Motor neuron (in vitro differentiated cells): ENCODE measurements around the gene CCDC184. TPM values are rescaled to one million over a fixed set of nuclear protein-coding genes. Genes with fewer than 3 reads are reported as not detected.

Experiments used
- ATAC-seq, 8 experiments: fragments of 200-7000 bp; cut with Tn5 transposase; replicated peaks in 6 of 8; 2 replicates each; pipeline ENCODE4 v1.8.0; 2021; ENCODE audit warnings: mild to moderate bottlenecking in 8 of 8, moderate library complexity in 8 of 8
- H3K27ac ChIP-seq, 2 donors: fragments of 250-450 bp; sonication (Bioruptor Pico); 2 replicates each; pipeline ENCODE4 v1.9.0; 2021; ENCODE audit warnings: antibody characterized with exemption in 2 of 2, mild to moderate bottlenecking in 2 of 2, moderate library complexity in 1 of 2
- H3K4me1 ChIP-seq, 2 donors: fragments of 250-450 bp; sonication (Bioruptor Pico); replicated peaks in 1 of 2; 2 replicates each; pipeline ENCODE4 v1.6.1; 2021; ENCODE audit warnings: antibody characterized with exemption in 2 of 2, mild to moderate bottlenecking in 2 of 2, moderate library complexity in 1 of 2
- H3K4me3 ChIP-seq, 5 donors: fragments of 250-450 bp; sonication (Bioruptor Pico); 2 replicates each; pipeline ENCODE4 v1.9.0; 2021; ENCODE audit warnings: antibody characterized with exemption in 5 of 5, mild to moderate bottlenecking in 5 of 5, moderate library complexity in 4 of 5
- WGBS, 10 experiments: fragments of 450-650 bp; shearing (Covaris generic); methylation state at CpG; one replicate each; pipeline ENCODE4 v1.0.0; 2022; 5-methylcytosine and 5-hydroxymethylcytosine counted together
- in situ Hi-C, 9 experiments: fragments of 400-800 bp; cut with MboI; loops; one replicate each; pipeline ENCODE4 v1.15.0; 2021; ENCODE audit warnings: low sequenced_read_pairs in 9 of 9, low pct_unique_long_range_greater_than_20kb in 2 of 9; ENCODE audit not compliant: unreplicated experiment in 9 of 9
- total RNA-seq, 8 experiments: library from RNA; unstranded; fragments of 300-600 nt; gene quantifications; 2 replicates each; pipeline versions ENCODE4 v1.2.3 to v1.2.4, GENCODE V29; 2022

The CCDC184 gene
- total RNA-seq, 8 experiments from 2014 or later, result 2.0 to 46.3 (median 29.3) TPM

- in situ Hi-C loops, result loop anchor here in 1 of 9 experiments (10.0 kb wide), 1 partner anchor 76 kb away; no protein-coding TSS in a partner anchor
- H3K27ac ChIP-seq, result no peak overlapping the region
These were observed 22.6 kb upstream of the CCDC184 start for GRCh38 chr12:48160807-48161206.

GRCh38 chr12:48163150-48163747, 20.2 kb upstream of the CCDC184 start:
- 13 to 75% (median 62%) methylated on average over 2 to 5 of the region's 5 CpGs for WGBS, 10 experiments
- Histone ChIP-seq H3K27ac (no peak overlapping the region), H3K4me1 (no peaks in the 10 kb centered on the region), H3K4me3 (no peak overlapping the region)
- ATAC-seq, result no peak
- in situ Hi-C loops, result loop anchor here in 1 of 9 experiments (10.0 kb wide), 1 partner anchor 78 kb away; no protein-coding TSS in a partner anchor

More at GRCh38 chr12:48160807-48161206, 22.6 kb upstream of the CCDC184 start:
- peaks cover 0 to 4% of the 10 kb centered on the region in 2 donors for H3K4me1 ChIP-seq
- H3K4me3 ChIP-seq, result no peak overlapping the region
- ATAC-seq, result peak in 1 of 8 experiments; percentile 0
- WGBS, 10 experiments, result 56 to 100% (median 93%) methylated on average over 1 to 2 of the region's 2 CpGs; no CpG with 5 or more reads in 3 of the 10 experiments

DNA sequence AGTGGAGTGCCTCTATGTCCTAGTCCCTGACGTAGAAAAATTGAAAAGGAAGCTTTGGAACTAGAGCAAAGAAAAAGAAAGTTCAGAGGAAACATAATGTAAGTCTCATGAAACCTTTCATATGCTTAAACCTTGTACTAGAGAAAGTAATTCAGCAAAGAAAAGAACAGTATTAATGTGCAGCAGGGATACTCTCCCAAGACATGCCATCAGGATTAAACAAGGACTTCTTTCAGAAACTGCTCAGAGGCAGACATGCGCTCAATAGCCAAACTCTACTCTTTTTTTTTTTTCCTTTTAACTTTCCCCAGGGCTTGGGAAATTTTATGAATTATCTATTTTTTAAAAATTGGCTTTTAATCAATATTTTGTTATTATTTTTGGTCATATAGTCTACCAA, 19.0 kb upstream of the CCDC184 start:
- no peaks in the 10 kb centered on the region for H3K4me1 ChIP-seq
- WGBS, 10 experiments, result 0 to 100% (median 73%) methylated on average over 1 to 2 of the region's 2 CpGs
- in situ Hi-C loops, result loop anchor here in 1 of 9 experiments (10.0 kb wide), 1 partner anchor 80 kb away; no protein-coding TSS in a partner anchor
- ATAC-seq, result no peak
- H3K27ac ChIP-seq, result no peak overlapping the region
- no peak overlapping the region for H3K4me3 ChIP-seq

- in situ Hi-C loops, result loop anchor here in 1 of 9 experiments (10.0 kb wide), 1 partner anchor 81 kb away; no protein-coding TSS in a partner anchor
- peak in 4 of 8 experiments; percentile 35 to 64 (median 53) for ATAC-seq
These were observed 18.1 kb upstream of the CCDC184 start for GRCh38 chr12:48165089-48165981.

GRCh38 chr12:48169011-48169410, 14.4 kb upstream of the CCDC184 start:
- Histone ChIP-seq H3K4me1 (no peaks in the 10 kb centered on the region), H3K4me3 (no peak overlapping the region), H3K27ac (no peak overlapping the region)
- no peak for ATAC-seq
- WGBS, 10 experiments, result 60 to 100% (median 85%) methylated on average over 1 to 11 of the region's 19 CpGs; no CpG with 5 or more reads in 5 of the 10 experiments
- in situ Hi-C loops, result loop anchor here in 1 of 9 experiments (10.0 kb wide), 1 partner anchor 84 kb away; no protein-coding TSS in a partner anchor

More at GRCh38 chr12:48165089-48165981, 18.1 kb upstream of the CCDC184 start:
- 0 to 14% (median 0%) methylated on average over 1 to 2 of the region's 2 CpGs; no CpG with 5 or more reads in 2 of the 10 experiments for WGBS, 10 experiments
- Histone ChIP-seq H3K27ac (no peak overlapping the region), H3K4me3 (no peak overlapping the region), H3K4me1 (no peaks in the 10 kb centered on the region)

- peak in 3 of 8 experiments; percentile 53 to 86 (median 75) for ATAC-seq
- Histone ChIP-seq H3K4me1 (peaks cover 0 to 3% of the 10 kb centered on the region in 2 donors), H3K4me3 (no peak overlapping the region), H3K27ac (no peak overlapping the region)
- in situ Hi-C loops, result loop anchor here in 3 of 9 experiments (25.0 kb wide), 2 partner anchors 286 to 464 kb away; partner anchors contain the start of genes RPAP3 (in 2 of the 3) and ANP32D (in 1 of the 3)
- 20 to 85% (median 50%) methylated on average over 1 to 3 of the region's 3 CpGs for WGBS, 10 experiments
These were observed 7.6 kb upstream of the CCDC184 start for GRCh38 chr12:48175613-48176416.

DNA sequence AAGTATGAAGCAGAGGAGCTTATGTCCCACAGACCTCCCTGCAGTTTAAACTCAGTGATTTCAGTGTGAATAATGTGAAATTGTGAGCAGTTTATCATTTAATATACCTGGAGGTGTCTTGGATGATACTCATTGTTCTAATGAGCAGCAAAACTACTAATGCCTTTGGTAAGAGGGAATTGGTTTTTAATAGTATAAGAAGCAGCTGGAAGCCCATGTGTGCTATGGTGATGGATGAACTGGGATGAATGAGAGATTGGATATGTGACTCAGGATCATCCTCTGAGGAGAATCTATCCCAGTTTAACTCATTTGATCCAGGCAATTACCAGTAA, 7.1 kb upstream of the CCDC184 start:
- in situ Hi-C loops, result loop anchor here in 3 of 9 experiments (25.0 kb wide), 2 partner anchors 286 to 464 kb away; partner anchors contain the start of genes RPAP3 (in 2 of the 3) and ANP32D (in 1 of the 3)
- ATAC-seq, result peak in 1 of 8 experiments; percentile 23
- Histone ChIP-seq H3K4me1 (peaks cover 0 to 3% of the 10 kb centered on the region in 2 donors), H3K27ac (no peak overlapping the region), H3K4me3 (no peak overlapping the region)

DNA sequence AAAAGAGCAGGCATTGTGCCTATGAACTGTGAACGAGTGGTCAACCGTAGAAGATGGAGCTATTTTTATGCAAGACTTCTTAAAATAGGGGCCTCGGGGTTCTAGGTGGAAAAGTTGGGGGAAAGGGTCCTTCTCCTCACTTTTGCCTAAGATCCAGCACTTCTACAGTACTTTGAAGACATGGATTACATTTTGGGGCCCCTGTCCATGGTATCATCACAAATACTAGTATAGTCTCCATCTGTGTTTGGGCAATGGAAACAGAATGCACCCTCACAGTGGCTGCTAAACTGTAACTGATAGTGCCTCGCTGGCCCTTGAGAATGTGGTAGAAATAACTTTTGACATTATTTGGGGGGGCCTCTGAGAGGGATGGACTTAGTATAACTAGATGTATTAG, 5.5 kb upstream of the CCDC184 start:
- Histone ChIP-seq H3K4me3 (no peak overlapping the region), H3K27ac (no peak overlapping the region), H3K4me1 (peaks cover 5 to 7% of the 10 kb centered on the region in 2 donors)
- 14 to 86% (median 60%) methylated on average over 2 to 4 of the region's 4 CpGs for WGBS, 10 experiments
- ATAC-seq, result no peak
- in situ Hi-C loops, result loop anchor here in 3 of 9 experiments (25.0 kb wide), 2 partner anchors 284 to 466 kb away; partner anchors contain the start of genes RPAP3 (in 2 of the 3) and ANP32D (in 1 of the 3)

- ATAC-seq, result no peak
- no peak overlapping the region for H3K4me3 ChIP-seq
- in situ Hi-C loops, result loop anchor here in 3 of 9 experiments (25.0 kb wide), 2 partner anchors 283 to 467 kb away; partner anchors contain the start of genes RPAP3 (in 2 of the 3) and ANP32D (in 1 of the 3)
- peaks cover 5 to 7% of the 10 kb centered on the region in 2 donors for H3K4me1 ChIP-seq
- H3K27ac ChIP-seq, result no peak overlapping the region
- 14 to 100% (median 92%) methylated on average over 1 of the region's 1 CpG; no CpG with 5 or more reads in 1 of the 10 experiments for WGBS, 10 experiments
These were observed 4.0 kb upstream of the CCDC184 start for GRCh38 chr12:48179466-48179865.

DNA sequence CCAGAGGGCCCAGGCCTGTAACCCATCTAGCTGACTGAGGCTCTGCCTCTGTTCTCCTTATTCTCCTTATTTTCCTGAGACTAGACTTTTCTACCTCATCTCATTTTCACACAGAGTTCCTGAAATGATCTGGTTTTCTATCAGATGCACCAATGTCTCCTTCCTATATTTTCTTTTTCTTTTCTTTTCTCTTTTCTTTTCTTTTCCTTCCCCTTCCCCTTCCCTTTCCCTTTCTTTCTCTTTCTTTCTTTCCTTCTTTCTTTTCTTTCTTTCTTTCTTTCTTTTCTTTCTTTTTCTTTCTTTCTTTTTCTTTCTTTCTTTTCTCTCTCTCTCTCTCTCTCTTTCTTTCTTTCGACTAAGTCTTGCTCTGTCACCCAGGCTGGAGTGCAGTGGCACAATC, 3.0 kb upstream of the CCDC184 start:
- no peak for ATAC-seq
- Histone ChIP-seq H3K4me1 (peaks cover 6 to 7% of the 10 kb centered on the region in 2 donors), H3K4me3 (no peak overlapping the region), H3K27ac (no peak overlapping the region)
- WGBS, 10 experiments, result 10 to 100% (median 68%) methylated on average over 1 of the region's 1 CpG; no CpG with 5 or more reads in 1 of the 10 experiments
- in situ Hi-C loops, result loop anchor here in 3 of 9 experiments (25.0 kb wide), 2 partner anchors 282 to 468 kb away; partner anchors contain the start of genes RPAP3 (in 2 of the 3) and ANP32D (in 1 of the 3)

- in situ Hi-C loops, result loop anchor here in 3 of 9 experiments (25.0 kb wide), 2 partner anchors 281 to 469 kb away; partner anchors contain the start of genes RPAP3 (in 2 of the 3) and ANP32D (in 1 of the 3)
- Histone ChIP-seq H3K4me1 (peaks cover 9 to 11% of the 10 kb centered on the region in 2 donors), H3K4me3 (no peak overlapping the region), H3K27ac (no peak overlapping the region)
- 45 to 100% (median 91%) methylated on average over 1 to 2 of the region's 2 CpGs; no CpG with 5 or more reads in 2 of the 10 experiments for WGBS, 10 experiments
- no peak for ATAC-seq
These were observed 2.5 kb upstream of the CCDC184 start for GRCh38 chr12:48180857-48181495.
